ENCODE measurements around the gene SYNPO. TPM values are rescaled to one million over a fixed set of nuclear protein-coding genes. Genes with fewer than 3 reads are reported as not detected.

The SYNPO gene, protein sequence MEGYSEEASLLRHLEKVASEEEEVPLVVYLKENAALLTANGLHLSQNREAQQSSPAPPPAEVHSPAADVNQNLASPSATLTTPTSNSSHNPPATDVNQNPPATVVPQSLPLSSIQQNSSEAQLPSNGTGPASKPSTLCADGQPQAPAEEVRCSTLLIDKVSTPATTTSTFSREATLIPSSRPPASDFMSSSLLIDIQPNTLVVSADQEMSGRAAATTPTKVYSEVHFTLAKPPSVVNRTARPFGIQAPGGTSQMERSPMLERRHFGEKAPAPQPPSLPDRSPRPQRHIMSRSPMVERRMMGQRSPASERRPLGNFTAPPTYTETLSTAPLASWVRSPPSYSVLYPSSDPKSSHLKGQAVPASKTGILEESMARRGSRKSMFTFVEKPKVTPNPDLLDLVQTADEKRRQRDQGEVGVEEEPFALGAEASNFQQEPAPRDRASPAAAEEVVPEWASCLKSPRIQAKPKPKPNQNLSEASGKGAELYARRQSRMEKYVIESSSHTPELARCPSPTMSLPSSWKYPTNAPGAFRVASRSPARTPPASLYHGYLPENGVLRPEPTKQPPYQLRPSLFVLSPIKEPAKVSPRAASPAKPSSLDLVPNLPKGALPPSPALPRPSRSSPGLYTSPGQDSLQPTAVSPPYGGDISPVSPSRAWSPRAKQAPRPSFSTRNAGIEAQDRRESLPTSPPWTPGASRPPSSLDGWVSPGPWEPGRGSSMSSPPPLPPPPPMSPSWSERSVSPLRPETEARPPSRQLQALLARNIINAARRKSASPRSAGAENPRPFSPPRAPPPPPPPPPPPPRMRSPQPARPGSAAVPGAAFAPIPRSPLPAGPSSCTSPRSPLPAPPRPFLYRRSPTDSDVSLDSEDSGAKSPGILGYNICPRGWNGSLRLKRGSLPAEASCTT
- under 1 TPM; 0.30 to 0.36 TPM for total RNA-seq

- no peak within 1 kb of the TSS for H3K4me3 Mint-ChIP-seq
- H3K27me3 Mint-ChIP-seq (ENCODE audit: low read depth), result peaks cover 15% of the 10 kb centered on the region
- no peaks in the 10 kb centered on the region for H3K4me1 Mint-ChIP-seq (ENCODE audit: low read depth)
- H3K27ac Mint-ChIP-seq, result no peak within 1 kb of the TSS
- no peaks in the 10 kb centered on the region for H3K36me3 Mint-ChIP-seq (ENCODE audit: insufficient read depth in 2 of 2)
- DNase-seq (no peak), ATAC-seq (replicated peaks in 1 of 2) (no peak)
- H3K9me3 Mint-ChIP-seq, result no peaks in the 10 kb centered on the region
Measured at GRCh38 chr5:150640311-150641005, at the start of gene SYNPO. Gene SYNPO, plus strand, starts transcription at chr5:150640660. Its CDS starts 7,616 bp downstream, at chr5:150648276.

GRCh38 chr5:150590979-150591695 is 49.3 kb upstream of the SYNPO start:
- no peak overlapping the region for H3K27ac Mint-ChIP-seq
- H3K4me3 Mint-ChIP-seq, result no peak overlapping the region
- H3K27me3 Mint-ChIP-seq (ENCODE audit: low read depth), result no peaks in the 10 kb centered on the region
- H3K36me3 Mint-ChIP-seq (ENCODE audit: insufficient read depth in 2 of 2), result no peaks in the 10 kb centered on the region
- H3K4me1 Mint-ChIP-seq (ENCODE audit: low read depth), result no peaks in the 10 kb centered on the region
- ATAC-seq (replicated peaks in 1 of 2) (no peak), DNase-seq (no peak)
- no peaks in the 10 kb centered on the region for H3K9me3 Mint-ChIP-seq

GRCh38 chr5:150593593-150593992 is 46.9 kb upstream of the SYNPO start:
- Mint-ChIP-seq H3K36me3 (ENCODE audit: insufficient read depth in 2 of 2) (no peaks in the 10 kb centered on the region), H3K4me3 (no peak overlapping the region), H3K27me3 (ENCODE audit: low read depth) (no peaks in the 10 kb centered on the region), H3K27ac (no peak overlapping the region), H3K9me3 (no peaks in the 10 kb centered on the region), H3K4me1 (ENCODE audit: low read depth) (no peaks in the 10 kb centered on the region)
- ATAC-seq (replicated peaks in 1 of 2) (no peak), DNase-seq (no peak)

- no peak overlapping the region for H3K27ac Mint-ChIP-seq
- ATAC-seq (replicated peaks in 1 of 2), result no peak
- no peaks in the 10 kb centered on the region for H3K9me3 Mint-ChIP-seq
- H3K27me3 Mint-ChIP-seq (ENCODE audit: low read depth), result no peaks in the 10 kb centered on the region
- no peak overlapping the region for H3K4me3 Mint-ChIP-seq
- DNase-seq, result no peak
- H3K4me1 Mint-ChIP-seq (ENCODE audit: low read depth), result no peaks in the 10 kb centered on the region
- H3K36me3 Mint-ChIP-seq (ENCODE audit: insufficient read depth in 2 of 2), result no peaks in the 10 kb centered on the region
Measured at GRCh38 chr5:150593996-150594395, 46.5 kb upstream of the SYNPO start.

GRCh38 chr5:150595466-150596031 is 44.9 kb upstream of the SYNPO start:
- no peak for ATAC-seq (replicated peaks in 1 of 2)

GRCh38 chr5:150596313-150596712 is 44.1 kb upstream of the SYNPO start:
- no peaks in the 10 kb centered on the region for H3K36me3 Mint-ChIP-seq (ENCODE audit: insufficient read depth in 2 of 2)
- H3K9me3 Mint-ChIP-seq, result no peaks in the 10 kb centered on the region
- no peak overlapping the region for H3K4me3 Mint-ChIP-seq
- no peak overlapping the region for H3K27ac Mint-ChIP-seq
- no peaks in the 10 kb centered on the region for H3K4me1 Mint-ChIP-seq (ENCODE audit: low read depth)
- no peaks in the 10 kb centered on the region for H3K27me3 Mint-ChIP-seq (ENCODE audit: low read depth)
- no peak for DNase-seq
- no peak for ATAC-seq (replicated peaks in 1 of 2)

More at GRCh38 chr5:150595466-150596031, 44.9 kb upstream of the SYNPO start:
- Mint-ChIP-seq H3K27me3 (ENCODE audit: low read depth) (no peaks in the 10 kb centered on the region), H3K4me3 (no peak overlapping the region), H3K4me1 (ENCODE audit: low read depth) (no peaks in the 10 kb centered on the region), H3K36me3 (ENCODE audit: insufficient read depth in 2 of 2) (no peaks in the 10 kb centered on the region), H3K9me3 (no peaks in the 10 kb centered on the region), H3K27ac (no peak overlapping the region)
- no peak for DNase-seq

GRCh38 chr5:150596826-150597225 is 43.6 kb upstream of the SYNPO start:
- no peak for DNase-seq
- Mint-ChIP-seq H3K4me1 (ENCODE audit: low read depth) (no peaks in the 10 kb centered on the region), H3K9me3 (no peaks in the 10 kb centered on the region), H3K27ac (no peak overlapping the region), H3K4me3 (no peak overlapping the region), H3K27me3 (ENCODE audit: low read depth) (no peaks in the 10 kb centered on the region), H3K36me3 (ENCODE audit: insufficient read depth in 2 of 2) (no peaks in the 10 kb centered on the region)
- ATAC-seq (replicated peaks in 1 of 2), result no peak

- no peak for DNase-seq
- ATAC-seq (replicated peaks in 1 of 2), result no peak
- H3K9me3 Mint-ChIP-seq, result no peaks in the 10 kb centered on the region
- H3K27me3 Mint-ChIP-seq (ENCODE audit: low read depth), result no peaks in the 10 kb centered on the region
- no peak overlapping the region for H3K4me3 Mint-ChIP-seq
- H3K36me3 Mint-ChIP-seq (ENCODE audit: insufficient read depth in 2 of 2), result no peaks in the 10 kb centered on the region
- no peak overlapping the region for H3K27ac Mint-ChIP-seq
- no peaks in the 10 kb centered on the region for H3K4me1 Mint-ChIP-seq (ENCODE audit: low read depth)
Measured at GRCh38 chr5:150598006-150598405, 42.5 kb upstream of the SYNPO start.

DNA sequence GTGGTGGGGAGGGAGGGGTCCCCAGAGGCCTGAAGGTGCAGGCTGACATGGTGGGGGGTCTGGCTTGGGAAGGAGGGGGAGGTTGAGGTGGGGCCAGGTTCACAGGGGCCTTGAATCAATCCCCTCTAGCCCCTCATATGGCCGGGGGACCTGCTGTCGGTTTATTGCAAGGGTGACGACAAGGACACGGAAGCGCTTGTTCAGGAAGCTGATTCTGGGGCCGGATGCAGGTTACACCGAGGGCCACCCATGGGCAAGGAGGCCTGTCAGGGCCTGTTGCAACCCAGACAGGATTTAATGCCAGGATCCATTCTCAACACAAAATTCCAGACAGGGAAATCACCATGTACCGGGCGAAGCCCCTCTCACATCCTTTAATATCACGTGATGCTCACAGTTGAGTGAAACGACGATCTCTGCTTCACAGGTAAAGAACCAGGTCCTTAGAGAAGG is 41.6 kb upstream of the SYNPO start:
- no peaks in the 10 kb centered on the region for H3K9me3 Mint-ChIP-seq
- DNase-seq (no peak), ATAC-seq (replicated peaks in 1 of 2) (no peak)
- no peaks in the 10 kb centered on the region for H3K4me1 Mint-ChIP-seq (ENCODE audit: low read depth)
- H3K27me3 Mint-ChIP-seq (ENCODE audit: low read depth), result no peaks in the 10 kb centered on the region
- H3K36me3 Mint-ChIP-seq (ENCODE audit: insufficient read depth in 2 of 2), result no peaks in the 10 kb centered on the region
- H3K4me3 Mint-ChIP-seq, result no peak overlapping the region
- no peak overlapping the region for H3K27ac Mint-ChIP-seq

GRCh38 chr5:150599281-150599680 is 41.2 kb upstream of the SYNPO start:
- no peak overlapping the region for H3K4me3 Mint-ChIP-seq
- no peak for DNase-seq

DNA sequence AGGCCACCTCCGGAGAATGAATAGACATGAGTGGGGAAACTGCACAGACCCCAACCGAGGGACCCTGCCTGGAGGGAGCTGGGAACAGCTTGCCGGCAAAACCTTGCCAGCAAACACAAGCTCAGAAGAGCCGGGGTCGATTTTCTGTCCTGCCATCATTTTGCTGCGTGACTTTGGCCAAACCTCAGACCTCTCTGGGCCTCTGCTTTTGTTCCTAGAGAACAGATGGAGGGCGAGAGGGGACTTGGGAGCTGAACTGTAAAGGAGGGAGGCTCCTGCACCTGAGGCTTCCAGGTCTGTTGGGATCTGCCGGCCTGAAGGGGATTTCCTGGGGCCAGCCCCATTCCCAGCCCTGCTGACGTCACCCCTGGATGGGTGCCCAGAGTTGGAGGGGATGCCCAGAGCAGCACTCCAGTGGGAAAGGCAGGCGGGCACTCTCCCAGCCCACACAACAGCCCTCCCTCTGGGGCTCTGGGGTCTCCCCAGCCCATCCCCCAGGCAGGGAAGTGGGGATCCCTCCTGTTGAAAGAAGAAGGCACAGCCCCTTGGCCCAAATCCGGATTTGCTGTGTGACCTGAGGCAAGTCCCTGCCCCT is 40.4 kb upstream of the SYNPO start:
- Mint-ChIP-seq H3K27me3 (ENCODE audit: low read depth) (no peaks in the 10 kb centered on the region), H3K27ac (no peak overlapping the region), H3K36me3 (ENCODE audit: insufficient read depth in 2 of 2) (no peaks in the 10 kb centered on the region), H3K4me3 (no peak overlapping the region), H3K9me3 (no peaks in the 10 kb centered on the region), H3K4me1 (ENCODE audit: low read depth) (no peaks in the 10 kb centered on the region)
- DNase-seq (no peak), ATAC-seq (replicated peaks in 1 of 2) (no peak)

More at GRCh38 chr5:150599281-150599680, 41.2 kb upstream of the SYNPO start:
- no peak overlapping the region for H3K27ac Mint-ChIP-seq
- H3K36me3 Mint-ChIP-seq (ENCODE audit: insufficient read depth in 2 of 2), result no peaks in the 10 kb centered on the region
- ATAC-seq (replicated peaks in 1 of 2), result no peak
- H3K27me3 Mint-ChIP-seq (ENCODE audit: low read depth), result no peaks in the 10 kb centered on the region
- H3K9me3 Mint-ChIP-seq, result no peaks in the 10 kb centered on the region
- no peaks in the 10 kb centered on the region for H3K4me1 Mint-ChIP-seq (ENCODE audit: low read depth)

All from activated T-cell treated with anti-CD3 and anti-CD28 coated beads, Interleukin-2, amount 50 U/mL, for 72 hours (primary cell).